ENCODE data around the gene BICDL2. TPM values are rescaled to one million over a fixed set of nuclear protein-coding genes. Genes with fewer than 3 reads are reported as not detected.

The BICDL2 gene
- total and polyA plus RNA-seq, 2 donors (not counting 3 experiments of a cell fraction or from before 2014, with no cell fraction given), result not detected

DNA sequence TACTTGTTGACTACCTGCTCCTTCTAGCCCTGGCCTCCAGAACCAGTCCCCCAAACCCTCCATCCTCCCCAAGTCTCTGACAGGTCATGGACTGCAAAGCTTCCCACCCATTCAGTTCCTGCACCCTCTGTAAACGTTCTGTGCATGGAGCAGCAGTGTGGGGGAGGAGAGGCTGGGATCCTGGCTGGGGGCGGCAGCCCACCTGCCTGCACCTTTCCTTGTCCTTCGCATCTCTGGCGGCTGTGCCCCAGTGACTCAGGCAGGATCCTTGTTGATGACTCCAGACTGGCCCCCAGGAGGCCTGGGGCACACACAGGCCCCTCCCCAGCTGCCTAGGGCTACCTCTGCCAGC, 54.9 kb downstream of the BICDL2 start:
- POLR2A ChIA-PET, result no interaction called here
- H3K9ac ChIP-seq (replicated peaks; ENCODE audit: extremely low read depth, insufficient read depth, low read length), result no peak overlapping the region
- no peaks in the 10 kb centered on the region for H3K36me3 ChIP-seq (ENCODE audit: control insufficient read depth in 2 of 2, extremely low read depth in 1 of 2, insufficient read depth in 2 of 2, low read length in 2 of 2)
- no peak overlapping the region for H2AFZ ChIP-seq (ENCODE audit: low read depth, low read length)
- H3K9me3 ChIP-seq (replicated peaks; ENCODE audit: control insufficient read depth, insufficient read depth, low read length), result no peaks in the 10 kb centered on the region
- no peak overlapping the region for H3K4me3 ChIP-seq (replicated peaks in 1 of 3; ENCODE audit: insufficient read depth in 1 of 3, low read depth in 1 of 3, low read length in 3 of 3)
- intact Hi-C loops (cut with micrococcal nuclease) (no loop called here), dilution Hi-C loops (cut with MboI; ENCODE audit: extremely low pct_ligation_motif_present, low sequenced_read_pairs) (no loop called here)
- peaks cover 10% of the 10 kb centered on the region for H3K4me1 ChIP-seq (ENCODE audit: control insufficient read depth, extremely low read depth, insufficient read depth, low read length)
- TF ChIP-seq FOS (IDR thresholded peaks at IDR 0.05; ENCODE audit: borderline replicate concordance, insufficient read depth, low read length) (no peak), MYC (IDR thresholded peaks at IDR 0.05; ENCODE audit: low read depth, low read length) (no peak), JUN (IDR thresholded peaks at IDR 0.05; ENCODE audit: borderline replicate concordance, insufficient read depth, insufficient read length, low read depth) (no peak), GATA2 (IDR thresholded peaks at IDR 0.05; ENCODE audit: insufficient read depth, insufficient read length, low read depth, low read length) (no peak), POLR2A (IDR thresholded peaks at IDR 0.05; ENCODE audit: low read depth, low read length) (no peak), POLR2AphosphoS5 (IDR thresholded peaks at IDR 0.05; ENCODE audit: insufficient read depth, low read depth, low read length) (no peak), EZH2 (IDR thresholded peaks at IDR 0.05; ENCODE audit: borderline replicate concordance, low read depth, low read length, severe bottlenecking) (no peak)
- TF ChIP-seq, protein P1, sequence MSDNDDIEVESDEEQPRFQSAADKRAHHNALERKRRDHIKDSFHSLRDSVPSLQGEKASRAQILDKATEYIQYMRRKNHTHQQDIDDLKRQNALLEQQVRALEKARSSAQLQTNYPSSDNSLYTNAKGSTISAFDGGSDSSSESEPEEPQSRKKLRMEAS (IDR thresholded peaks at IDR 0.05; ENCODE audit: insufficient read depth, insufficient read length), result no peak
- TF ChIP-seq, protein P2, sequence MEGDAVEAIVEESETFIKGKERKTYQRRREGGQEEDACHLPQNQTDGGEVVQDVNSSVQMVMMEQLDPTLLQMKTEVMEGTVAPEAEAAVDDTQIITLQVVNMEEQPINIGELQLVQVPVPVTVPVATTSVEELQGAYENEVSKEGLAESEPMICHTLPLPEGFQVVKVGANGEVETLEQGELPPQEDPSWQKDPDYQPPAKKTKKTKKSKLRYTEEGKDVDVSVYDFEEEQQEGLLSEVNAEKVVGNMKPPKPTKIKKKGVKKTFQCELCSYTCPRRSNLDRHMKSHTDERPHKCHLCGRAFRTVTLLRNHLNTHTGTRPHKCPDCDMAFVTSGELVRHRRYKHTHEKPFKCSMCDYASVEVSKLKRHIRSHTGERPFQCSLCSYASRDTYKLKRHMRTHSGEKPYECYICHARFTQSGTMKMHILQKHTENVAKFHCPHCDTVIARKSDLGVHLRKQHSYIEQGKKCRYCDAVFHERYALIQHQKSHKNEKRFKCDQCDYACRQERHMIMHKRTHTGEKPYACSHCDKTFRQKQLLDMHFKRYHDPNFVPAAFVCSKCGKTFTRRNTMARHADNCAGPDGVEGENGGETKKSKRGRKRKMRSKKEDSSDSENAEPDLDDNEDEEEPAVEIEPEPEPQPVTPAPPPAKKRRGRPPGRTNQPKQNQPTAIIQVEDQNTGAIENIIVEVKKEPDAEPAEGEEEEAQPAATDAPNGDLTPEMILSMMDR (IDR thresholded peaks at IDR 0.05; ENCODE audit: extremely low read depth in 1 of 2, insufficient read depth in 1 of 2, low read depth in 1 of 2, low read length in 2 of 2), result no peak
- no peak overlapping the region for H3K4me2 ChIP-seq (ENCODE audit: insufficient read depth, low read length)
- no peaks in the 10 kb centered on the region for H4K20me1 ChIP-seq (replicated peaks; ENCODE audit: control insufficient read depth, extremely low read depth, insufficient read depth, low read length)
- FAIRE-seq (no peak), DNase-seq (ENCODE audit: low read depth, low spot score) (no peak)
- peaks cover 5% of the 10 kb centered on the region for H3K79me2 ChIP-seq (ENCODE audit: control insufficient read depth, insufficient read depth, low read length)
- no peaks in the 10 kb centered on the region for H3K27me3 ChIP-seq (ENCODE audit: control insufficient read depth in 2 of 2, insufficient read depth in 2 of 2, low read length in 2 of 2)
- H3K27ac ChIP-seq (ENCODE audit: insufficient read depth, low read depth, low read length), result no peak overlapping the region
- CTCF ChIA-PET, result interaction anchor here (1.6 to 2.8 kb wide), 4 partner anchors 11 to 55 kb away, joined by 3 to 10 read pairs (median 6); no protein-coding TSS in a partner anchor
- BruUV-seq (replicated peaks), result no TSS peak
- no peaks in the 10 kb centered on the region for H3K9me1 ChIP-seq (replicated peaks; ENCODE audit: control insufficient read depth, extremely low read depth, insufficient read depth, low read length)
